HS-27A (cell line): ENCODE measurements around the gene FLT3LG.
"Not testable (repeated sequence)": the region's sequence is repeated elsewhere in the genome, so short reads cannot be mapped to it uniquely, and the experiment has no call there.

Experiments used
- DNase-seq: peaks from one replicate; pipeline ENCODE4 v3.0.0-alpha.2; 2012; ENCODE audit warnings: low read depth, missing footprints

The FLT3LG gene

GRCh38 chr19:49441210-49441959, 32.6 kb upstream of the FLT3LG start, which contains the start of gene SLC17A7:
TSS of gene SLC17A7 (minus strand) at chr19:49441527. CDS start at chr19:49441379, 148 bp downstream.
- DNase-seq = no peak

- no peak for DNase-seq
Measured at GRCh38 chr19:49441960-49442350, 32.1 kb upstream of the FLT3LG start.

GRCh38 chr19:49442354-49442753, 31.7 kb upstream of the FLT3LG start:
- no peak for DNase-seq

- DNase-seq = peak; percentile 89
Measured at GRCh38 chr19:49442771-49443365, 31.1 kb upstream of the FLT3LG start.

- DNase-seq = peak; percentile 89
Measured at GRCh38 chr19:49443366-49444099, 30.5 kb upstream of the FLT3LG start.

- DNase-seq = not testable (repeated sequence)
Measured at GRCh38 chr19:49444100-49444700, 29.8 kb upstream of the FLT3LG start.

- DNase-seq = no peak
Measured at GRCh38 chr19:49445997-49446396, 28.0 kb upstream of the FLT3LG start.

- no peak for DNase-seq
Measured at GRCh38 chr19:49447485-49448431, 26.3 kb upstream of the FLT3LG start.

GRCh38 chr19:49448432-49448786, 25.6 kb upstream of the FLT3LG start:
- DNase-seq = no peak

- DNase-seq = no peak
Measured at GRCh38 chr19:49450405-49450804, 23.6 kb upstream of the FLT3LG start.

- DNase-seq = peak; percentile 99
Measured at GRCh38 chr19:49451430-49452181, 22.4 kb upstream of the FLT3LG start, which contains the start of gene PIH1D1. TSS of gene PIH1D1 (minus strand) at chr19:49451814. CDS start at chr19:49451574, 240 bp downstream.

- peak; percentile 98 for DNase-seq
Measured at GRCh38 chr19:49453013-49453756, 20.8 kb upstream of the FLT3LG start, which contains the start of gene ALDH16A1. TSS of gene ALDH16A1 (plus strand) at chr19:49453225. CDS start at chr19:49453332, 107 bp downstream.

GRCh38 chr19:49453757-49454240, 20.2 kb upstream of the FLT3LG start:
- no peak for DNase-seq

GRCh38 chr19:49455773-49456172, 18.2 kb upstream of the FLT3LG start:
- no peak for DNase-seq

- DNase-seq = no peak
Measured at GRCh38 chr19:49456326-49456725, 17.7 kb upstream of the FLT3LG start.

- no peak for DNase-seq
Measured at GRCh38 chr19:49458567-49458903, 15.5 kb upstream of the FLT3LG start.

- DNase-seq = no peak
Measured at GRCh38 chr19:49459388-49459787, 14.6 kb upstream of the FLT3LG start.

GRCh38 chr19:49461130-49461529, 12.9 kb upstream of the FLT3LG start:
- DNase-seq = not testable (repeated sequence)

GRCh38 chr19:49461656-49462055, 12.4 kb upstream of the FLT3LG start:
- DNase-seq = no peak

GRCh38 chr19:49462492-49462891, 11.5 kb upstream of the FLT3LG start:
- DNase-seq = no peak
